ENCODE measurements around the gene PRKN.

DNA sequence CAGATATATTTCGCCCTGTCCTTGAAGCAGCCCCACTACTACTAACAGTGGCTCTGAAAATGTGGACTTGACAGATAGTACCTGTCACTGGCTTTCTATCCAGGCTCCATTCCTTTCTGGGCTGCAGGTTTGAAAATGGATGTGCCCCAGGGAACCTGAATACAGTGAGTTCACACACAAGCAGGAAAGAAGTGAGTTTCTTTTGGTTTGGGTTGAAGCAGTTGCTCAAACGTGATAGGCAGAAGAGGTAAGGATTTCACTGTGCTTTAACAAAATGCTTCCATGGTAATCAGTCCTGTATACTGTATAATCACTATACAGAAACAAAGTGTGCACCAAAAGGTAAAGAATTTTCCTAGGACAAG is 382.9 kb downstream of the PRKN start:
- TF ChIP-seq, protein P1, sequence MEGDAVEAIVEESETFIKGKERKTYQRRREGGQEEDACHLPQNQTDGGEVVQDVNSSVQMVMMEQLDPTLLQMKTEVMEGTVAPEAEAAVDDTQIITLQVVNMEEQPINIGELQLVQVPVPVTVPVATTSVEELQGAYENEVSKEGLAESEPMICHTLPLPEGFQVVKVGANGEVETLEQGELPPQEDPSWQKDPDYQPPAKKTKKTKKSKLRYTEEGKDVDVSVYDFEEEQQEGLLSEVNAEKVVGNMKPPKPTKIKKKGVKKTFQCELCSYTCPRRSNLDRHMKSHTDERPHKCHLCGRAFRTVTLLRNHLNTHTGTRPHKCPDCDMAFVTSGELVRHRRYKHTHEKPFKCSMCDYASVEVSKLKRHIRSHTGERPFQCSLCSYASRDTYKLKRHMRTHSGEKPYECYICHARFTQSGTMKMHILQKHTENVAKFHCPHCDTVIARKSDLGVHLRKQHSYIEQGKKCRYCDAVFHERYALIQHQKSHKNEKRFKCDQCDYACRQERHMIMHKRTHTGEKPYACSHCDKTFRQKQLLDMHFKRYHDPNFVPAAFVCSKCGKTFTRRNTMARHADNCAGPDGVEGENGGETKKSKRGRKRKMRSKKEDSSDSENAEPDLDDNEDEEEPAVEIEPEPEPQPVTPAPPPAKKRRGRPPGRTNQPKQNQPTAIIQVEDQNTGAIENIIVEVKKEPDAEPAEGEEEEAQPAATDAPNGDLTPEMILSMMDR (IDR thresholded peaks at IDR 0.05): no peak
- no peak for TF ChIP-seq POLR2A (IDR thresholded peaks at IDR 0.05)
